ENCODE measurements around the gene PRMT2.
A peak's percentile ranks its signal among the peaks of the same experiment; 100 is the strongest.

Gene PRMT2

GRCh38 chr21:46641656-46642055, 6.2 kb downstream of the PRMT2 start:
- DNase-seq (ENCODE audit: low read depth in 2 of 2): no peak

- no peak for DNase-seq (ENCODE audit: low read depth in 2 of 2)
Measured at GRCh38 chr21:46643379-46644177, 8.1 kb downstream of the PRMT2 start.

- no peak for DNase-seq (ENCODE audit: low read depth in 2 of 2)
Measured at GRCh38 chr21:46645840-46646239, 10.4 kb downstream of the PRMT2 start.

GRCh38 chr21:46646541-46647154, 11.2 kb downstream of the PRMT2 start:
- DNase-seq (ENCODE audit: low read depth in 2 of 2): no peak

GRCh38 chr21:46648539-46648938, 13.1 kb downstream of the PRMT2 start:
- no peak for DNase-seq (ENCODE audit: low read depth in 2 of 2)

- no peak for DNase-seq (ENCODE audit: low read depth in 2 of 2)
Measured at GRCh38 chr21:46649356-46649755, 13.9 kb downstream of the PRMT2 start.

- no peak for DNase-seq (ENCODE audit: low read depth in 2 of 2)
Measured at GRCh38 chr21:46650476-46651098, 15.1 kb downstream of the PRMT2 start.

- DNase-seq (ENCODE audit: low read depth in 2 of 2): no peak
Measured at GRCh38 chr21:46651121-46651520, 15.6 kb downstream of the PRMT2 start.

- no peak for DNase-seq (ENCODE audit: low read depth in 2 of 2)
Measured at GRCh38 chr21:46655230-46655629, 19.8 kb downstream of the PRMT2 start.

GRCh38 chr21:46656820-46657219, 21.3 kb downstream of the PRMT2 start:
- DNase-seq (ENCODE audit: low read depth in 2 of 2): no peak

- no peak for DNase-seq (ENCODE audit: low read depth in 2 of 2)
Measured at GRCh38 chr21:46660505-46660904, 25.0 kb downstream of the PRMT2 start.

GRCh38 chr21:46661211-46661625, 25.7 kb downstream of the PRMT2 start:
- DNase-seq (ENCODE audit: low read depth in 2 of 2): peak in 1 of 2 donors; percentile 51

GRCh38 chr21:46661642-46662366, 26.3 kb downstream of the PRMT2 start:
- DNase-seq (ENCODE audit: low read depth in 2 of 2): no peak

- no peak for DNase-seq (ENCODE audit: low read depth in 2 of 2)
Measured at GRCh38 chr21:46662367-46662654, 26.8 kb downstream of the PRMT2 start.

- no peak for DNase-seq (ENCODE audit: low read depth in 2 of 2)
Measured at GRCh38 chr21:46662765-46663500, 27.5 kb downstream of the PRMT2 start.

- DNase-seq (ENCODE audit: low read depth in 2 of 2): no peak
Measured at GRCh38 chr21:46663754-46664153, 28.3 kb downstream of the PRMT2 start.

- DNase-seq (ENCODE audit: low read depth in 2 of 2): no peak
Measured at GRCh38 chr21:46664316-46664995, 29.0 kb downstream of the PRMT2 start.

- no peak for DNase-seq (ENCODE audit: low read depth in 2 of 2)
Measured at GRCh38 chr21:46665566-46665965, 30.1 kb downstream of the PRMT2 start.

GRCh38 chr21:46666941-46667740, 31.7 kb downstream of the PRMT2 start:
- peak in 1 of 2 donors; percentile 14 for DNase-seq (ENCODE audit: low read depth in 2 of 2)

GRCh38 chr21:46667741-46668380, 32.4 kb downstream of the PRMT2 start:
- DNase-seq (ENCODE audit: low read depth in 2 of 2): peak in 1 of 2 donors; percentile 12

All from stimulated activated CD4-positive, alpha-beta T cell treated with anti-CD3 and anti-CD28 coated beads, Interleukin-1b, Interleukin-23, amount 100 ng/mL, for 4 hours (primary cell).